CD4-positive, alpha-beta T cell treated with Interferon alpha-2 for 1 hour (primary cell): Measurements from ENCODE around the gene KIAA0513.
"Not testable (repeated sequence)": the region's sequence is repeated elsewhere in the genome, so short reads cannot be mapped to it uniquely, and the experiment has no call there.

Experiments used
- DNase-seq, 2 donors: peaks; one replicate each; pipeline ENCODE4 v3.0.0-alpha.2; 2020 to 2022

The KIAA0513 gene

GRCh38 chr16:85051683-85052082 lies 24.1 kb downstream of the KIAA0513 start:
- no peak for DNase-seq

- DNase-seq, result no peak
These were observed 24.9 kb downstream of the KIAA0513 start for GRCh38 chr16:85052536-85052935.

- DNase-seq, result not testable (repeated sequence)
These were observed 26.7 kb downstream of the KIAA0513 start for GRCh38 chr16:85054321-85054720.

- no peak for DNase-seq
These were observed 27.4 kb downstream of the KIAA0513 start for GRCh38 chr16:85054948-85055492.

- DNase-seq, result peak; percentile 77 to 85
These were observed 28.1 kb downstream of the KIAA0513 start for GRCh38 chr16:85055493-85056210.

GRCh38 chr16:85056211-85056748 lies 28.7 kb downstream of the KIAA0513 start:
- peak; percentile 8 to 15 for DNase-seq

GRCh38 chr16:85057212-85057889 lies 29.8 kb downstream of the KIAA0513 start:
- peak in 1 of 2 donors; percentile 13 for DNase-seq

GRCh38 chr16:85057948-85058347 lies 30.4 kb downstream of the KIAA0513 start:
- no peak for DNase-seq

- no peak for DNase-seq
These were observed 31.3 kb downstream of the KIAA0513 start for GRCh38 chr16:85058909-85059308.

GRCh38 chr16:85061566-85061965 lies 34.0 kb downstream of the KIAA0513 start:
- DNase-seq, result peak; percentile 18 to 56

- DNase-seq, result no peak
These were observed 34.7 kb downstream of the KIAA0513 start for GRCh38 chr16:85062323-85062722.

- DNase-seq, result no peak
These were observed 35.2 kb downstream of the KIAA0513 start for GRCh38 chr16:85062845-85063244.

GRCh38 chr16:85064186-85064585 lies 36.6 kb downstream of the KIAA0513 start:
- no peak for DNase-seq

- no peak for DNase-seq
These were observed 37.5 kb downstream of the KIAA0513 start for GRCh38 chr16:85065099-85065498.

GRCh38 chr16:85066346-85066885 lies 38.8 kb downstream of the KIAA0513 start:
- no peak for DNase-seq

- DNase-seq, result no peak
These were observed 39.4 kb downstream of the KIAA0513 start for GRCh38 chr16:85067024-85067423.

- no peak for DNase-seq
These were observed 39.8 kb downstream of the KIAA0513 start for GRCh38 chr16:85067426-85067825.

- DNase-seq, result no peak
These were observed 41.2 kb downstream of the KIAA0513 start for GRCh38 chr16:85068746-85069145.

GRCh38 chr16:85069171-85069570 lies 41.6 kb downstream of the KIAA0513 start:
- DNase-seq, result no peak

- no peak for DNase-seq
These were observed 44.7 kb downstream of the KIAA0513 start for GRCh38 chr16:85072076-85072860.

GRCh38 chr16:85072947-85073346 lies 45.4 kb downstream of the KIAA0513 start:
- DNase-seq, result no peak

- DNase-seq, result no peak
These were observed 46.8 kb downstream of the KIAA0513 start for GRCh38 chr16:85074225-85074914.
